ENCODE data around the gene DNAH17.
"Not testable (repeated sequence)": the region's sequence is repeated elsewhere in the genome, so short reads cannot be mapped to it uniquely, and the experiment has no call there.

The DNAH17 gene

DNA sequence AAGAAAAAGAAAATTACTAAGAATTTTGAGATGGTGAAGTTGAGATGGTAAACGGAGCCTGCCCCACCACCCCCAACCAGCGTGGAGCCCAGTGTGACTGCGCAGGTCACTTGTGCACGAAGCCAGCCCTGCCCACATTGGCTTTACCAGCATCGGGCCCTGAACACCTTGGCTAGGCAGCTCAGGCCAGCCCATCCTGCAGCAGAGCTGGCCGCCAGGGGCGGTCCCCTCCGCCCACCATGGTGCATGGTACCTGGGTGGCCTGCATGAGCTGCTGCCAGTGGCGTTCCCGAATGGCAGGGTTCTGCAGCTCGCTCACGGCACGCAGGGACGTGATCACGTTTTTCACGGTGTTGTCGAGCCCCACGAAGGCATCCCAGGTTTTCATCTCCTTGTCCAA, 62.7 kb downstream of the DNAH17 start:
- DNase-seq = no peak

DNA sequence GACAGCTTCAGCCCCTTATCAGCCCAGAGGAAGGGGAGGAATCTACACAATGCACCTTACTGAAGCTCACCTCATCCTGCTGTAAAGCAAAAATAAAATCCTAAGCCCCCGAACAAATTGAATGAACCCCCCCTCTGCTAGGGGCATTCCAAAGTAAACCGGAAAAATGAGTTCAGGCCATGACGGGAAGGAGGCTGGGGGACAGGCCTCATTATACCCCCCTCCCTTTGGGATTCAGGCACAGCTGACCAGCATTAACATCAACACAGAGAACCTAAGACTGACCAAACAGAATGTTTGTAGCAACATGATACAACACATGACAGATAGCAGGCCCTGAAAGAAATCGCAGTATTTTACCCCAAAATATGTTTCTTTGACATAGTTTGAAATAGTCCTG, 64.2 kb downstream of the DNAH17 start:
- DNase-seq = no peak

DNA sequence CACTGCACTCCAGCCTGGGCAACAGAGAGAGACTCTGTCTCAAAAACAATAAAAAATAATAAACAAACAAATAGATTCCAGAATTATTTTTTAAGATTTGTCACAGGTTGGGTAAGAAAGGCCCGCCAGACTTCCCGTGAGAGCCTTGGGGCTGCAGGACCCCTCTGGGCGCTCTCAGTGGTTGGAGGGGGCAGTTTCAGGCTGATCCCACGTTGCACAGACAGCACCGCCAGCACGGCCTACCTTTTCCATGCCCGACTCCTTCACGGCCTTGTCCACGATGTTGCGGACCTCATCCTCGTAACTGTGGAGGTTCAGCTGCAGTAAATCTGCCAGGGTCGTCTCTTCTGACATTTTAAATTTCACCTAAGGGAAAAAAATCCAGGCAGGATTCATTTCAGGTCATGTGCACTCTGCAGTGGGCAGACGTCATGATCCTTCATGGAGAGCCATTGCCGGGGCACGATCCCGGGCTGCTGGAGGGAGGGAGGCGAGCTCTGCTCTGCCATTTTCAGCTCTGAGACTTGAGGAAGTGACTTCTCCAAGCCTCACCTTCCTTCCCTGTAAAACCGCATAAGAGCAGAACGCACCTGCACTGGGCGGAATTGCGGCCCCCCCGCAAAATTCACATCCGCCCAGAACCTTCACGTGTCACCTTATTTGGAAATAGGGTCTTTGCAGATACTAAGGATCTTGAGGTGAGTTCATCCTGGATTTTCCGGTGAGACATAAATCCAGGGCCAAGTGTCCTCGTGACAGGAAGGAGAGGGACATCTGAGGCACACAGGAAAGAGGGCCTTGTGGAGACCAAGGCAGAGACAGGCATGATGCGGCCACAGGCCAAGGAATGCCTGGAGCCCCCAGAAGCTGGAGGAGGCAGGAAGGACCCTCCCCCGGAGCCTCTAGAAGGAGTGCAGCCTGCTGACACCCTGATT, 66.8 kb downstream of the DNAH17 start:
- DNase-seq = no peak

DNA sequence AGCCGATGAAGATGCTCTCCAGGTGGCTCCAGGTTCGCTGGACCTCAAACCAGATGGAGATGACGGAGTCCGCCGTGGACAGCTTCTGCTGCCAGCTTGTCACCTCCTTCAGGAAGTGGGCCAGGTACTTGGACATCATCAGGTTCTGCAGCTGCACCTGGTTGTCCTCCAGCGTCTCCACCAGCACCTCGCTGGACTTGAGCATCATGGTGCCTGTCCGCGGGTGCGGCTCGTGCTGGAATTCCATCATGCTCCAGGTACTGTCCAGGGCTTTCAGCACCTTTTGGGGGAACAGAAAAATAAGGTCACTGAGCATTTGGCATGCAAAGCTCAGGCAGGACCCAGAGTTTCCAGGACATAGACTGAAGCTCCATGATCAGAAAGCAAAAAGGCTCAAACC, 69.7 kb downstream of the DNAH17 start:
- DNase-seq = no peak

DNA sequence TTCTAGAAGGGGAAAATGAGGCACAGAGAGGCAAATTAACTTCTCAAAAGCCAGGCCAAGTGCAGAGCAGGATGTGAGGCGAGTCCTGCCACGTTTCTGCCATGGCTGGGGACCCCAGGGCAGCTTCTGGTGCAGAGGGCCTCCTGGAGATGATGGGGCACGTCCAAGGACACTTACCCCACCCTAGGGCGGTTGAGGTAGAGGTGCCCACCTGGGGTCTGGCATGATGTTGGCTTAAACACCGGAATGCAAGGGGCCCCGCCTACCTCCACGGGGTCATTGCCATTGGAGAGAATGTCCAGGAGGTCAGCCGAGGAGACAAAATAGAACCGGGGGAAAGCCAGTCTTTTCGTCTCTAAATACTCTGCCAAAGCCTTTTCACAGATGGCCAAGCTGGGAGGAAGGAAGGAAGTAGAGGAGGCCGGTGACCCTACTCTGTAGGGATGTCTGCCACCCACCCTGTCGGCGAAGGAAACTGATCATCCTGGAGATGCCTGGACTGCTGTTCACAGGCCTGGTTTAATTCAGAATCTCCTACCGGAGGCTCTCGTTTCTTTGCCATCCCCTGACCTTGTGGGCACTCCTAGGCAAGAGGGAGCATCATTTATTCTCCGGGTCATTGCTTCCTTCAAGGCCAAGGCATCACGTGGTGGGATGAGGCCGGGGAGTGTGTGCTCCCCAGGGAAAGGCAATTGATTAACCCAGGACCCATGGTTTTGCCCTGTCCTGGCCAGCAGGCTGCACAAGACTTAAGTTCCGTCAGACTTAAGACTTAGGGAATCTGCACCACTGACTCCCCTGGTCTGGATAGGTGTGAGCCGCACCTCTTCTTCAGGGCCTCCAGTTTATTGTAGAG, 70.5 kb downstream of the DNAH17 start:
- DNase-seq = no peak

DNA sequence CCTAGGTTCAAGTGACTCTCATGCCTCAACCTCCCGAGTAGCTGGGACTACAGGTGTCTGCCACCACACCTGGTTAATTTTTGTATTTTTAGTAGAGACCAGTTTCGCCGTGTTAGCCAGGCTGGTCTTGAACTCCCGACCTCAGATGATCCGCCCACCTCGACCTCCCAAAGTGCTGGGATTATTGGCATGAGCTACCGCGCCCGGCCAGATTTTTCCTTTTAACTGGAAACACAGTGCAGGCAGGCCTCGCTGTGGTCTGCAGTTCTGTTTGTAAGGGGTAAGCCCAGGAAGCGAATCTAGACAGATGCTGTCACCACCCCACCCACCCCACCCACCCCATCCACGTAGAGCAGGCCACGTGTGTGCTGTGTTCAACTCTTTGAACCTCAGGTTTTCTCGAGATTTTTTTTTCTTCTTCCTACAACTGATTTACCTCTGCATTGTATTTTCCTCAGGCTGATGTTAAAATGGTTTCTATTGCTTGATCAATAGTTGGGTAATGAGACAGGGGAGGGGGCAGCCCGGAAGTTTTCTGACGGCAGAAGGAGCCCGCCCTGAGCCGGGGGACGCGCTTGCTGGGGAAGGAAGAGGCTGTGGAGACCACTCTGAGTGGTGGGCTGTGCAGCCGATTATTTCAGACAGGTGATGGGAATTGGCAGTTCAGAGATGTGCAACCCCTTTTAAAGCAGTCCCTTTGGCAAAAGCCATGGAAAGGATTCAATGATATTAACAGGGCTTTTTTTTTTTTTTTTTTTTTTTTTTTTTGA, 72.9 kb downstream of the DNAH17 start:
- no peak for DNase-seq

DNA sequence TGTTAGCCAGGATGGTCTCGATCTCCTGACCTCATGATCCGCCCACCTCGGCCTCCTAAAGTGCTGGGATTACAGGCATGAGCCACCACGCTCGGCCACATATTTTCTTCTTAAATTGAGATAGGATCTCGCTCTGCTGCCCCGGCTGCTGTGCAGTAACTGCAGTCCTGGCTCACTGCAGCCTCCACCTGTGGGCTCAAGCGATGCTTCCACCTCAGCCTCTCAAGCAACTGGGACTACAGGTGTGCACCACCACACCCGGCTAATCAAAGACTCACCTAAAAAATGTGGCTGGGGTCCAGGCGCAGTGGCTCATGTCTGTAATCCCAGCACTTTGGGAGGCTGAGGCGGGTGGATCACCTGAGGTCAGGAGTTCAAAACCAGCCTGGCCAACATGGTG, 73.8 kb downstream of the DNAH17 start:
- not testable (repeated sequence) for DNase-seq

DNA sequence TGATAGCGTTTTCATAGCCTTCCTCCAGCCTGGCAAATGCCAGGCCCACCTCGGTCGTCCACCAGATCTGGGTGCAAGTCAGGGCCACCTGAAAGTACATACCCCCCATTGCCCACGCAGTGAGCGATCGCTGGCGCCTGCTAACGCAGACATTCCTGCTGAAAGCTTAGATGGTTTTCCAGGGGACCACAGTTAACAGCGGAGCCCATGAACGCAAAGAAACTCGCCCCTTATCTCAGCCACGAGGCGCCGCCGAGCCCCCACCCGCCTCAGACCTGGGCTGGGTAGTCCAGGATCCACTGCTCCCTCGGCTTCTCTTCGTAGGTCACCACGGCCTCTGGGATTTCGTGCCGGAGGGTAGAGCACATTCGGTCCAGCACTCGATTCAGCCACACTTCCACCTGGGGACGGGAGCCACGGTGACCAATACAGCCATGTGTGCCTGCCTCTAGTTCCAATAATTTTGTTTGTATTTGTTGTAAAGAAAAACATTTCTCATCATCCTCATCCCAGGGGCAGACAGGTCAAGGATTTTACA, 74.5 kb downstream of the DNAH17 start:
- DNase-seq = no peak

DNA sequence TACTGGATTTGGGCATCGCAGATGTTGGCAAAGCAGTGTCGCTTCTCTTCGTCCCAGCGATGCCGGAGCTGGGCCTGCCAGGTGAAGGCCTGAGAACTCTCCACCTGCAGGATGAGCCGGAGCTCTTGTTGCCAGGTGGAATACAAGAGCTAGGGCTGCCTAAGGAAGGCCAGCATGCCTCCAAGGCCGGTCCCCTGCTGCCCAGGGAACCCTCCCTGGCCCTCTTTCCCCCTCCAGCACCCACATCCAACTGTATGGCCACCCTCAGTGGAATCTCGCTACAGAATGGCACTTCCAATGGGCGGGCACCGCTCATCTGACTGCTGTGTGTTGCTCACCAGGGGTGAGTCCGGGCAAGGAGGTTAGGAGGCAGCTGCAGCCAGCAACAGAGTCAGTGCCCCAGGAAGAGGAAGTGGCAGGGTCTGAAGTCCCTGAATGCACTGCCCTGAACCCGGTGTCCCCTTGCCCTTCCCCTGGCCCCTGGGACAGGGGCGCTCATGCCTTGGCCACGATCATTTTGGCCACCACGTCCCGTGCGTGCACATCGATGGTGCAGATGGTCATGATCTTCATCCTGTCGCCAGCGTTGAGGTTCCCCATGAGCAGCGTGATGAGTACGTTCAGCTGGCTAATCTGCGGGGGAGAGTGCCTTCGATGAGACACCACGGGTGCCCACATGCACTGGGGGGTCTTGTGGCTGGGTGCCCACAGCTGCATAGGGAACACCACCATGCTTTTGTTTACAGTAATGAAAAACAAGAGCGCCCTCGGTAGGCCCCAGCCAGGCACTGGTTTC, 75.8 kb downstream of the DNAH17 start:
- no peak for DNase-seq

DNA sequence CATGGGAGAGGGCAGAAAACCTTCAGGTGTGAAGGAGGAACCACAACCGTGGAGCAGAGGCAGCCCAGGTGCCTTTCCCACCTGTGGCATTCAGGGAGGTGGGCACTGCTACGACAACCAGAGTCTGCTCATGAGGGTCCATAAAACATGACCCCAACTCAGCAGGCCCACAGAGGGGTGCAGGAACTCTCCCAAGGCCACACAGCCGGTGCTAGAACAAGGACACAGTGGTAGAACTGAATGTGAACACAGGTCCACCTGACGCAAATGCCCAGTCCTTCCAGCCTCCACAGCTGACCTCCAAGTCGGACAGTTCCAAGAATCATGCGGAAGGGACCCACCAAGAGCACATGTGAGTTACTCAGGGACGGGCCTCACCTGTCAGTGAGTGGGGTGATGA, 76.4 kb downstream of the DNAH17 start:
- no peak for DNase-seq

DNA sequence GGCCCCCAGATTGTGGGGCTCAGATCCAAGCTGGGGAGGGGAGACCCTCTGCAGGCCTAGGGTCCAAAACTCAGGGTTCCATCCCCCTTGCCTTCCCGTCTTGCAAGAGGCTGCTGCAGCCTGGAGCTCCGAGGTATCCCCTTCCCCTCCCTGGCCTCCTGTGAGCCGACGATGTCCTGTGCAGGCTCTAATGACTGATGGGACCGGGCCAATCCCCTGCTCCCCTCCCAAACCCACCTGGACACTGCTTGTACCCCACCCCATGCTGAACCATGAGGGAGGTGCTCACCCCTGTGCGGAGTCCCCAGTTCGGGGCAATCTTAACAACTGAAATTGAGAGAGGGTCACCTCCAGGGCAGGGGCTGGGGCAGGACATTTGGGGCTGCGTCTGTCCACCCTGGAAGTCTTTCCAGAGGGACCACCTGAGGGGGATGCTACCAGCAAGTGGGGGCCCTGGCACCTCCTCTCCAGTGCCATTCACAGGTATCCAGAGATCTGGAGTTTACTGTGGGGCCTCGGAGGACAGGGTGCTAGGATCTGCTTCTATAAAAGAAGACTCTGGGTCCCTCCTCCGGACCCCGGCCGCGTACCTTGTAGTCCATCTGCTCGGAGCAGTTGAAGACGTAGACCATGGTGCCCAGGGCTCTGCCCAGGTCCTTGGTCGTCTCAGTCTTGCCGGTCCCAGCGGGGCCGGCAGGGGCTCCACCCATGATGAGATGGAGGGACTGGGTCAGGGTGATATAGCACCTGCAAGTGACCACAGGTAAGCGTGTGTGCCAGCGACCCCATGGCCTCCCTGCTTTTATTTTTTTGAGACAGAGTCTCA, 77.3 kb downstream of the DNAH17 start:
- DNase-seq = no peak

DNA sequence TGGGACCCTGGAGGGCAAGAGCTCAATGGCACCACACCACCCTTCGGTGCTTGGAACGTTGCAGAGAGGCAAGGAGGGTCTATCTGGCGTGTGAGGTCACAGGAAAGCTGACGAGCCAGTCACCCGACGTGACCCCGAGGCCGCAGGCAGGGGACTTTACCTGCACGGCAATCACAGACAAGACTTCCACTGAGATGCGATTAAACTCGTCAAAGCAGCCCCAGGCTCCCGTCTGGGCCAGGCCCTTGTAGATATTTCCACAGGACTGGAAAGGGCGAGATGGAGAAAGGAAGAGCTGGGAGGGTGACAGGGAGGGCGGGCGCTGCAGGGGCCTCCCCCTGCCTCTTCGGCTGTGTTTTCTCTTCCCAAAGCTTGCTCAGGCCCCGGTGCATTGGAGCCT, 78.3 kb downstream of the DNAH17 start:
- DNase-seq = no peak

DNA sequence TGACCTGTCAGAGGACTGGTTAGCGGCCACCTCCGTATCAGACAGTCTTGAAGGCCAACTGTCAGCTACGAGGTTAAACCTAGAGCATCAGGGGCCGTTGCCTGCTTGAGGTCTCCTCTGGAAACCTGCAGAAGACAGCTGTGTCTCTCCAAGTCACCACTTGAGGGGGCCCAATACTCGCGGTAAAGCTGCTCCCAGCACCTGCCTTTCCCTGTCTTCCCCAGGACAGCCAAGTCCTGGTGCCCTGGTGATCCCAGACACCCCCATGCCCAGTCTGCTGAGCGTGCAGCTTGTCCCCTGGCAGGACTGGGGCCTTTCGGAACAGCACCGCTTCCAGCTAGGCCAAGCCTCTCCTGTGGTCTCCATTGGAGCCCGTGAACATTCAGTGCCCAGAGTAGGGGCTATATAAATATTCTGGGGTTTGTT, 80.1 kb downstream of the DNAH17 start:
- peak; percentile 67 for DNase-seq

DNA sequence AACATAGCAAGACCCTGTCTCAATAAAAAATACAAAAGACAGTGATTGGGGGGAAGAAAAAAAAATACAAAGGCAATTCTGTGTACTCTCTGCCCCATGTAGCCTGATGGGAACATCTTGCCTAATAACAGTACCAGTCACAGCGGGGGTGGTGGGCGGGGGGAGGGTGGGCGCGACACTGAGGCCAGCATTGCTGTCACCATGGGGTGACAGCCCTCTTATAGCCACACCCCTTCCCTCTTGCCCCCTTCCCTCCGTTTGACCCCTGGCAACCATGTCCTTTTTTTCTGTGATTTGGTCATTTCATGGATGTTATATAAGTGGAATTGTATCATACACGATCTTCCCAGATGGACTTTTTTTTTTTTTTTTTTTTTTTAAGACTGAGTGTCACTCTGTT, 80.9 kb downstream of the DNAH17 start:
- no peak for DNase-seq

DNA sequence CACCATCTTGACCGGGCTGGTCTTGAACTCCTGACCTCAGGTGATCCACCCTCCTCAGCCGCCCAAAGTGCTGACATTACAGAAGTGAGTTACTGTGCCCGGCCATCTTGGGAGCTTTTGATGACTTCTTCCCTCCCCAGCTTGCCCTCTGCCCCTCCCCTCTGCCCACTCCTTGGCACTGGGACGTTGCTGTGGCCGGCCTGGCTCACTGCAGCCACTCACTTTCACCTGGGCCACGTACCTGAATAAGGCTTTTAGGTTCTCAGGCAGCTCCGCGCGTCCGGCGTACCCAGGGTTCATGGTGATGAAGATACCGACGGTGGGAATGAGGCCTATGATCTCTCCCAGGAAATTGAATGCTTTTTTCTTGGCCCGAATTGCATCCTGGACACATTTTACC, 81.6 kb downstream of the DNAH17 start:
- DNase-seq = no peak

DNA sequence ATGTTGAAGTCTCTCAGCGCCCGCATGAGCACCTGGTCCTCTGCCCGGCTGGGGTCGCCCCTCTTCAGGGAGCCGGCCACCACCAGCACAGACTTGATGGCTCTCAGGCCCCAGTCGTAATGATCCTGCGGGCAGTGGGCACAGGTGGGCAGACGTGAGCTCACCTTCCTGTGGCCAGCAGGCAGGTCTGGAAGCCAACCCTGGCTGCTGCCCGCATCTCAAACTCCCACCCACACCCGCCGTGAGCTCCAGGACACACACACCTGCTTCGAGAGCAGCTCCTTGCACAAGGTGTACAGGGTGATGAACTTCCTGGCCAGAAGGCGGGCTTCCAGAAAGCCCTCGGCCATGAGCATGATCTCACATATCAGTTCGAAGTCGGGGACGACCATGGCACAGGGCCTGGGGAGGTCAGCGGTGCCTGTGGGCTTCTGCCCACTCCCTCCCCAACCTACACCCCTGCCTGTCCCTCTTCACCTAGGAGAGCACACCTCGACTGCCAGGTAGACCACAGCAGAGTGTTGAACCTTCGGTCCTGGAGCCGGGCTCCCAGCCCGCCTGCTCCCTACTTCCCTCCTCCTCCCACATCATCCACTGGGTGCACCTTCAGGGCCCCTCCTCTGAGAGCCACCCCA, 82.4 kb downstream of the DNAH17 start:
- DNase-seq = no peak

DNA sequence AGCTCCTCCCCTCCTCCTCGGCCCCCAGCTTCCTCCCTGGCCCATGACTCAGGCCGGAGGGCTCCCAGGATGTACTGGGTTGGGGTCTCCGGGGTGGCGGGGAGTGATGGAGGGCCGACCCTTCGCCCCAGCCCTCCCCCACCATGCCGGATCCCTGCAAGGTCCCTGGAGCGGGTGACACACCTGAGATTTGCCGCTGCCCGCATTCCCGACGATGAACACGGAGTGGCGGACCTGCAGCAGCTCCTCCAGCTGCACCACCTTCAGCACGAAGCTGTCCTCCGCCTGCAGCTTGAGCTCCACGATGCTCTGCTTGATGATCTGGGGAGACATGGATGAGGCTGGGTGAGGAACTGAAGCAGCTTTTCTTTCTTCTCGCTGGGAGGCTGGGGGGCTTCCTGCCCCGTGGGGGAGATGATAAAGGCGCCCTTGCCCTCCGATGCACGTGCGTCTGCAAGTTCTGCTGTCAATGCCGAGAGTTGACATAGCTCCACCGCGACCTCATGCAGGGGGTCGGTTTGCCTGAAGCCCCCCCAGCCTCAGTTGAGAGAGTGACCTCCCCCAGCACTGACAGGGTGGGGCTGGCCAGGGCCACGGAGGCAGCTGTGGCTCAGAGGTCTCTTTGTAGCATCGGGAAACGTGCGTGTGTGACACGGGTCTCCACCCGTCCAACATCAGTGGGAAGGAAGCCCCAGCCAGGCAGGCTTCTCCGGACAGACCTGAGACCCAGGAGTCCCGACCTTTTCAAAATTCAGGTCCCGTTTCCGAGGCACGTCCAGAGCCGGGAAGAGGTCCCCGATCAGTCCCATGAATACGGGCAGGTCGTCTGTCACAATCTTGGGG, 83.1 kb downstream of the DNAH17 start:
- DNase-seq = no peak

DNA sequence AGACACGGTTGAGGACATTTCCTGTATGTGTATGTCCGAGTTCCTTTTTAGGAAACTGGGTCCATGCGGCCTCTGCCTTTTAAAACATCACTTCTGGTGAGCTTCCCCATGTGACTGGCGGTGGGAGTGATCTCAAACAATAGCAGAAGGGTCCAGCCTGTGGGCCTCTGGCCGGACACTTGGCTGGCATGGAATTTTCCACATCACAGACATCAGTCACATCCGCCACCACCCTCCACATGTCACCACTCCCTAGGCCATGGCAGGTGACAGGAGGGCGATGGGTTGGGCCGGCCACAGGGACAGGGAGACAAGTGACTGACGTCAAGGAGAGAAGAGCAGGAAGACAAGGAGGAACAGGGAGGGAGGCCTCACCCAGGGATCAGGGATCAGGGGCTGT, 83.7 kb downstream of the DNAH17 start:
- no peak for DNase-seq

DNA sequence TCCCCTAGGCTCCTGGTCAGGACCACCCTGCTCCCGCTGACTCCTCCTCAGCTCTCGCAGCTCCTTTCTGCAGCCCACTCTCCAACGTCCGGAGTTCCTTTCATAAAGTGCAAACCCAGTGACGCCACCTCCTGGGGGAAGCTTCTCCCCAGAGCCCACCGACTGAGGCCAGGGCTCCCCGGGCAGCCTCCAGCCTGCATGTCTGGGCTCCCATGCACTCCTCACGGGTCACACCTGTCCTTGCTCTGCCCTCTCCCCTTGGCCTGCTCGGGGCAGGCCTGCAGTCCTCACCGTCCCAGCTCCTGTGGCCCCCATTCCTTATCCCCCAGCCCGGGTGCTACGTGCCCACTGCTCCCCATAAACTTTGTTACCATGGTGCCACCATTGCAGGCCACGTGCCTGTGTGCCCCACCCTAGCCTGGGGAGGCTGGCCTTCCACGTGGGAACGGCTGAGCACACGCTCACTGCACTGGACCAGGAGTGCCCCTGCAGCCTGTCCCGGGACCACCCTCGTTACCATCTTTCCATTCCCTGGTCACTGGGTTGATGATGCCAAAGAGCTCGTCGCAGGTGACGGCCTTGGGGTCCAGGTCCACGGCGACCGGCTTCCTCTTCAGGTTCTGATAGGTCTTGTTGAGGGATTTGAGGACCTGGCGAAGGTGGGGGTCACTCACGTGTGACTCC, 84.9 kb downstream of the DNAH17 start:
- DNase-seq = no peak
